Measurements from ENCODE around the gene DNER. TPM values are rescaled to one million over a fixed set of nuclear protein-coding genes. Genes with fewer than 3 reads are reported as not detected.

The DNER gene
- total and polyA plus RNA-seq, 4 donors = 0.01 TPM; not detected in 3

DNA sequence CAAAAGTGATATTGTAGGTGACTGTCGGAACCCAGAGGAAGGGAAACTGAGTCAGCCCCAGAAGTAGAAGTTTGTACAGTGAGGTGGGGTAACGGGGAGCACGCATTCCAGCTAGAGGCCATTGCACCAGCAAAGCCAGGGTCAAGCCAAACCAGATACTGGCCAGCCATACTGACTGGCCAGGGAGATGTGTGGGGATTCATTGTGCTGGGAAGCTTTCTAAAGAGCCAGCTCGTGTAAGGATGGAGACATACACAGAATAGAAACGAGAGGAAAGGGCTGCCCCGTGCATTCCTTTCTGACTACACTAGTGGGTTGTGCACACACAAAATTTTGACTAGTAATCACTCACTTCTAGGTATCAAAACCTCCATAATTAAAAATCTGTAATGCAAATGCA, 268.0 kb downstream of the DNER start:
- Histone ChIP-seq H3K27me3 (ENCODE audit: control insufficient read depth in 4 of 4, insufficient read depth in 4 of 4, low read length in 3 of 4) (peaks cover 0 to 2% (median 0%) of the 10 kb centered on the region in 4 donors), H3K4me1 (ENCODE audit: control insufficient read depth in 4 of 4, insufficient read depth in 4 of 4, low read length in 3 of 4) (no peaks in the 10 kb centered on the region), H3K27ac (ENCODE audit: low read depth in 1 of 2, low read length in 2 of 2) (no peak overlapping the region), H3K9ac (ENCODE audit: low read depth in 1 of 2, low read length in 2 of 2) (no peak overlapping the region), H3K4me3 (ENCODE audit: low read depth in 1 of 3, low read length in 3 of 3) (no peak overlapping the region), H3K36me3 (ENCODE audit: control insufficient read depth in 4 of 4, insufficient read depth in 3 of 4, low read depth in 1 of 4, low read length in 3 of 4) (no peaks in the 10 kb centered on the region), H3K9me3 (ENCODE audit: control insufficient read depth in 4 of 4, low read length in 3 of 4) (no peaks in the 10 kb centered on the region)
- DNase-seq (ENCODE audit: low spot score) = no peak
- TF ChIP-seq RXRA (IDR thresholded peaks at IDR 0.05) (no peak), HNF4A (conservative IDR thresholded peaks at IDR 0.05) (no peak), GABPA (IDR thresholded peaks at IDR 0.05 in 1 of 2, conservative IDR thresholded peaks at IDR 0.05 in 1 of 2) (no peak), JUND (IDR thresholded peaks at IDR 0.05) (no peak), RAD21 (IDR thresholded peaks at IDR 0.05) (no peak), FOXA1 (IDR thresholded peaks at IDR 0.05) (no peak), YY1 (IDR thresholded peaks at IDR 0.05) (no peak), SP1 (IDR thresholded peaks at IDR 0.05) (no peak), TAF1 (conservative IDR thresholded peaks at IDR 0.05) (no peak), HNF4G (IDR thresholded peaks at IDR 0.05) (no peak), EGR1 (IDR thresholded peaks at IDR 0.05; ENCODE audit: low read depth in 2 of 2) (no peak), NR2F2 (IDR thresholded peaks at IDR 0.05) (no peak), FOXA2 (IDR thresholded peaks at IDR 0.05) (no peak)
- TF ChIP-seq, protein P1, sequence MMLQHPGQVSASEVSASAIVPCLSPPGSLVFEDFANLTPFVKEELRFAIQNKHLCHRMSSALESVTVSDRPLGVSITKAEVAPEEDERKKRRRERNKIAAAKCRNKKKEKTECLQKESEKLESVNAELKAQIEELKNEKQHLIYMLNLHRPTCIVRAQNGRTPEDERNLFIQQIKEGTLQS (IDR thresholded peaks at IDR 0.05) = no peak
- TF ChIP-seq, protein P2, sequence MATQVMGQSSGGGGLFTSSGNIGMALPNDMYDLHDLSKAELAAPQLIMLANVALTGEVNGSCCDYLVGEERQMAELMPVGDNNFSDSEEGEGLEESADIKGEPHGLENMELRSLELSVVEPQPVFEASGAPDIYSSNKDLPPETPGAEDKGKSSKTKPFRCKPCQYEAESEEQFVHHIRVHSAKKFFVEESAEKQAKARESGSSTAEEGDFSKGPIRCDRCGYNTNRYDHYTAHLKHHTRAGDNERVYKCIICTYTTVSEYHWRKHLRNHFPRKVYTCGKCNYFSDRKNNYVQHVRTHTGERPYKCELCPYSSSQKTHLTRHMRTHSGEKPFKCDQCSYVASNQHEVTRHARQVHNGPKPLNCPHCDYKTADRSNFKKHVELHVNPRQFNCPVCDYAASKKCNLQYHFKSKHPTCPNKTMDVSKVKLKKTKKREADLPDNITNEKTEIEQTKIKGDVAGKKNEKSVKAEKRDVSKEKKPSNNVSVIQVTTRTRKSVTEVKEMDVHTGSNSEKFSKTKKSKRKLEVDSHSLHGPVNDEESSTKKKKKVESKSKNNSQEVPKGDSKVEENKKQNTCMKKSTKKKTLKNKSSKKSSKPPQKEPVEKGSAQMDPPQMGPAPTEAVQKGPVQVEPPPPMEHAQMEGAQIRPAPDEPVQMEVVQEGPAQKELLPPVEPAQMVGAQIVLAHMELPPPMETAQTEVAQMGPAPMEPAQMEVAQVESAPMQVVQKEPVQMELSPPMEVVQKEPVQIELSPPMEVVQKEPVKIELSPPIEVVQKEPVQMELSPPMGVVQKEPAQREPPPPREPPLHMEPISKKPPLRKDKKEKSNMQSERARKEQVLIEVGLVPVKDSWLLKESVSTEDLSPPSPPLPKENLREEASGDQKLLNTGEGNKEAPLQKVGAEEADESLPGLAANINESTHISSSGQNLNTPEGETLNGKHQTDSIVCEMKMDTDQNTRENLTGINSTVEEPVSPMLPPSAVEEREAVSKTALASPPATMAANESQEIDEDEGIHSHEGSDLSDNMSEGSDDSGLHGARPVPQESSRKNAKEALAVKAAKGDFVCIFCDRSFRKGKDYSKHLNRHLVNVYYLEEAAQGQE (IDR thresholded peaks at IDR 0.05) = no peak
- TF ChIP-seq, protein P3, sequence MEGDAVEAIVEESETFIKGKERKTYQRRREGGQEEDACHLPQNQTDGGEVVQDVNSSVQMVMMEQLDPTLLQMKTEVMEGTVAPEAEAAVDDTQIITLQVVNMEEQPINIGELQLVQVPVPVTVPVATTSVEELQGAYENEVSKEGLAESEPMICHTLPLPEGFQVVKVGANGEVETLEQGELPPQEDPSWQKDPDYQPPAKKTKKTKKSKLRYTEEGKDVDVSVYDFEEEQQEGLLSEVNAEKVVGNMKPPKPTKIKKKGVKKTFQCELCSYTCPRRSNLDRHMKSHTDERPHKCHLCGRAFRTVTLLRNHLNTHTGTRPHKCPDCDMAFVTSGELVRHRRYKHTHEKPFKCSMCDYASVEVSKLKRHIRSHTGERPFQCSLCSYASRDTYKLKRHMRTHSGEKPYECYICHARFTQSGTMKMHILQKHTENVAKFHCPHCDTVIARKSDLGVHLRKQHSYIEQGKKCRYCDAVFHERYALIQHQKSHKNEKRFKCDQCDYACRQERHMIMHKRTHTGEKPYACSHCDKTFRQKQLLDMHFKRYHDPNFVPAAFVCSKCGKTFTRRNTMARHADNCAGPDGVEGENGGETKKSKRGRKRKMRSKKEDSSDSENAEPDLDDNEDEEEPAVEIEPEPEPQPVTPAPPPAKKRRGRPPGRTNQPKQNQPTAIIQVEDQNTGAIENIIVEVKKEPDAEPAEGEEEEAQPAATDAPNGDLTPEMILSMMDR (IDR thresholded peaks at IDR 0.05; ENCODE audit: low read depth, low read length, missing input control) = no peak
- TF ChIP-seq, protein P4, sequence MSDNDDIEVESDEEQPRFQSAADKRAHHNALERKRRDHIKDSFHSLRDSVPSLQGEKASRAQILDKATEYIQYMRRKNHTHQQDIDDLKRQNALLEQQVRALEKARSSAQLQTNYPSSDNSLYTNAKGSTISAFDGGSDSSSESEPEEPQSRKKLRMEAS (IDR thresholded peaks at IDR 0.05) = no peak
- TF ChIP-seq, protein P5, sequence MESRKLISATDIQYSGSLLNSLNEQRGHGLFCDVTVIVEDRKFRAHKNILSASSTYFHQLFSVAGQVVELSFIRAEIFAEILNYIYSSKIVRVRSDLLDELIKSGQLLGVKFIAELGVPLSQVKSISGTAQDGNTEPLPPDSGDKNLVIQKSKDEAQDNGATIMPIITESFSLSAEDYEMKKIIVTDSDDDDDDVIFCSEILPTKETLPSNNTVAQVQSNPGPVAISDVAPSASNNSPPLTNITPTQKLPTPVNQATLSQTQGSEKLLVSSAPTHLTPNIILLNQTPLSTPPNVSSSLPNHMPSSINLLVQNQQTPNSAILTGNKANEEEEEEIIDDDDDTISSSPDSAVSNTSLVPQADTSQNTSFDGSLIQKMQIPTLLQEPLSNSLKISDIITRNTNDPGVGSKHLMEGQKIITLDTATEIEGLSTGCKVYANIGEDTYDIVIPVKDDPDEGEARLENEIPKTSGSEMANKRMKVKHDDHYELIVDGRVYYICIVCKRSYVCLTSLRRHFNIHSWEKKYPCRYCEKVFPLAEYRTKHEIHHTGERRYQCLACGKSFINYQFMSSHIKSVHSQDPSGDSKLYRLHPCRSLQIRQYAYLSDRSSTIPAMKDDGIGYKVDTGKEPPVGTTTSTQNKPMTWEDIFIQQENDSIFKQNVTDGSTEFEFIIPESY (IDR thresholded peaks at IDR 0.05) = no peak
- 69% methylated on average over 6 of the region's 6 CpGs for WGBS
